ENCODE measurements around the gene HCRTR2.
"Not testable (repeated sequence)": the region's sequence is repeated elsewhere in the genome, so short reads cannot be mapped to it uniquely, and the experiment has no call there.

Gene HCRTR2

GRCh38 chr6:55142610-55143009, 31.7 kb upstream of the HCRTR2 start:
- no peak for DNase-seq (ENCODE audit: low spot score)
- Histone ChIP-seq H3K27ac (no peak overlapping the region), H3K4me3 (no peak overlapping the region)
- no peak for TF ChIP-seq CTCF (IDR thresholded peaks at IDR 0.05)

GRCh38 chr6:55153284-55153683, 21.0 kb upstream of the HCRTR2 start:
- no peak overlapping the region for H3K4me3 ChIP-seq
- DNase-seq (ENCODE audit: low spot score), result no peak
- no peak for TF ChIP-seq CTCF (IDR thresholded peaks at IDR 0.05)
- no peak overlapping the region for H3K27ac ChIP-seq

GRCh38 chr6:55158784-55159183, 15.5 kb upstream of the HCRTR2 start:
- not testable (repeated sequence) for H3K4me3 ChIP-seq; DNase-seq (ENCODE audit: low spot score)

GRCh38 chr6:55167860-55168259, 6.5 kb upstream of the HCRTR2 start:
- no peak overlapping the region for H3K27ac ChIP-seq
- TF ChIP-seq CTCF (IDR thresholded peaks at IDR 0.05), result no peak
- no peak for DNase-seq (ENCODE audit: low spot score)
- no peak overlapping the region for H3K4me3 ChIP-seq

More at GRCh38 chr6:55158784-55159183, 15.5 kb upstream of the HCRTR2 start:
- H3K27ac ChIP-seq, result not testable (repeated sequence)

GRCh38 chr6:55175078-55176049, 1.0 kb downstream of the HCRTR2 start:
- DNase-seq (ENCODE audit: low spot score), result no peak
- no peak for TF ChIP-seq CTCF (IDR thresholded peaks at IDR 0.05)
- peak overlapping the region; percentile 52 for H3K4me3 ChIP-seq
- H3K27ac ChIP-seq, result no peak overlapping the region

GRCh38 chr6:55176958-55177357, 2.6 kb downstream of the HCRTR2 start:
- no peak overlapping the region for H3K4me3 ChIP-seq
- no peak for DNase-seq (ENCODE audit: low spot score)
- no peak overlapping the region for H3K27ac ChIP-seq
- TF ChIP-seq CTCF (IDR thresholded peaks at IDR 0.05), result no peak

GRCh38 chr6:55180258-55180657, 5.9 kb downstream of the HCRTR2 start:
- TF ChIP-seq CTCF (IDR thresholded peaks at IDR 0.05), result no peak
- no peak for DNase-seq (ENCODE audit: low spot score)
- Histone ChIP-seq H3K4me3 (no peak overlapping the region), H3K27ac (no peak overlapping the region)
